ENCODE measurements around the gene ELK4.

The ELK4 gene

DNA sequence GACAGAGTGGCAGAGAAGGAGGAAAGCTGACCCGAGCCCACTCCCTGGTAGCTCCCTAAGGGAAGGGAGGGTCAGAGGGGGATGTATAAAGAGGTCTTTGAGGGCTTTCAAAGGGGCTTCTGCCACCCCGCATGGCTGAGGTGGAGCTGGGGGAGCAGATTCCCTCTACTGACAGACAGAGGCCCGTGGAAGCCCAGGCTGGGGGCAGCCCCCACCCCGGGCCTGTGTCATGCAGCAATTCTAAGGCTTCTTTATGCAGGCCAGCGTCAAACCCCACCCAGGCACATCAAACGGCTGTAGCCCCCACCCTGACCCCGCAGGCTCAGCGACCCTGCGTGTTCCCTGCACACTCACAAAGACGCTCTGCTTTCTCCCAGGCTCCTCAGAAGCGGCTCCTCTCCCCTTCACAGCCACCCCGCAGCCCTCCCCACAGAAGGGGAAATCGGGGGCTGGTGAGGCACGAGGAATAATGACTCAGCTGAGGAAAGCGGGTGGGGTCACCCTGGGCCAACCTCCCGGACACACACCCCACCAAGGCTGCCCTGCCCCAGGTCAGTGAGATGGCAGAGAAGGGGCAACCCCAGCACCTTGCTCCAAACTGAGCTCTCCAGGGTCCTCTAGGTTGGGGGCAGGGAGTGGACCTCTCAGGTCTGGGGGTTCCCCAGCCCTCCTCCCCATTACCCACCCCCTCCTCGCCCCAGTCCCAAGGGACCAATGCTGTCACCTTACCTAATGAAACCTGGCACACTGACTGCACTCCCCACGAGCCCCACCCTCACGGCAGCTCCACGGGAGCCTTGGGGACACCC lies 37.7 kb upstream of the ELK4 start:
- no peak for DNase-seq (ENCODE audit: extremely low read depth, low read depth)
- no peak overlapping the region for H3K4me3 ChIP-seq (replicated peaks; ENCODE audit: low read depth, low read length)
- TF ChIP-seq CTCF (IDR thresholded peaks at IDR 0.05; ENCODE audit: low read depth, low read length, missing control alignments), result no peak

DNA sequence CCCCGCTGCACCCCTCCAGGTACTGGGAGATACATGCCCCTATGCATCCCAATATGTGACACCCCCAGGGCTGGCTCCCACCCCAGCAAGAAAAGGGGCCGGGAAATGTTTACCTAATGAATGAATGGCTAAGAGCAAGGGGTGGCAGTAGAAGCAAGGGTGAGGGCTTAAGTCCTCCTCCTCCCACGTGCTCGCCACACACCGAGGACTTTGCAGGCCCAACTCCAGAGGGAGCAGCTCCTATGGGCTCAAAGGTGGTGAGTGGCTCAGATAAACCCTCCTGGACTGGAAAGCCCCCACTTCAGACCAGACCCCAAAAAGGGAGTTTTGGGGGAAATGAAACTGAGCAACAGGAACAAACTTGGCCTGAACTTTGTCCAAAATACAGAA lies 37.1 kb upstream of the ELK4 start:
- TF ChIP-seq CTCF (IDR thresholded peaks at IDR 0.05; ENCODE audit: low read depth, low read length, missing control alignments), result no peak
- no peak for DNase-seq (ENCODE audit: extremely low read depth, low read depth)
- no peak overlapping the region for H3K4me3 ChIP-seq (replicated peaks; ENCODE audit: low read depth, low read length)

- no peak for TF ChIP-seq CTCF (IDR thresholded peaks at IDR 0.05; ENCODE audit: low read depth, low read length, missing control alignments)
- H3K4me3 ChIP-seq (replicated peaks; ENCODE audit: low read depth, low read length), result no peak overlapping the region
- no peak for DNase-seq (ENCODE audit: extremely low read depth, low read depth)
Measured at GRCh38 chr1:205667909-205668643, 36.3 kb upstream of the ELK4 start.

DNA sequence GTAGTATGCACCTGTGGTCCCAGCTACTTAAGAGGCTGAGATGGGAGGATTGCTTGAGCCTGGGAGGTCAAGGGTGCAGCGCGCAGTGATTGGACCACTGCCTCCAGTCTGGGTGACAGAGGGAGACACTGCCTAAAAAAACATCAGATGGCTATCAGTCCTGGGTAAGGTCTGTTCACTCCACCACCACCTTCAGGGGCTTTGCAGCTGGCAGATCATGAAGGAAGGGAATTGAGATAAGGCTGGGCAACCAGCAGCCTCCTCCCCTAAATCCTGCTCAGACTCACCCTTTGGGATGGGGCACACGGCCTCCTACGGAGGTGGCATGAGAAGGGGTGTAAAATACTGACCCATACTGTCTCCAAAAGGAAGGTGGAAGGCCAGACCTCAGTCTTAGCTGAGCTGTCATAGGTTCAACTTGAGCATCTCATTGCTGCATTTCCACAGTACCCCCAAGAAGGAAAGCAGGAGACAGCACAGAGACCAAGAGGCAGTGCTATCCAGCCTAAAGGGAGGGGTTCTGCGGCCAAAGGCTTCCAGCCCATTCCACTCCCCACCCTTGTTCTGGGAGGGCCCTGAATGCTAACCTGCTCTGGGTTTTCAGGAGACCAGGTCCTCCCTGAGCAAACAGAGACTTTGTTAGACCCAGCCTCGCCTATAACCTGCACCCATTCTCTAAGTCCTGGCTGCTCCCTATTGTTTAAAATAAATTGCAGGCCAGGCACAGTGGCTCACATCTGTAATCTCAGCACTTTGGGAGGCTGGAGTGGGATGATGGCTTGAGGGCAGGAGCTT lies 34.8 kb upstream of the ELK4 start:
- no peak overlapping the region for H3K4me3 ChIP-seq (replicated peaks; ENCODE audit: low read depth, low read length)
- DNase-seq (ENCODE audit: extremely low read depth, low read depth), result no peak
- TF ChIP-seq CTCF (IDR thresholded peaks at IDR 0.05; ENCODE audit: low read depth, low read length, missing control alignments), result no peak

GRCh38 chr1:205665201-205666045 lies 33.6 kb upstream of the ELK4 start:
- no peak overlapping the region for H3K4me3 ChIP-seq (replicated peaks; ENCODE audit: low read depth, low read length)
- DNase-seq (ENCODE audit: extremely low read depth, low read depth), result no peak
- TF ChIP-seq CTCF (IDR thresholded peaks at IDR 0.05; ENCODE audit: low read depth, low read length, missing control alignments), result no peak
